Ishikawa (cell line): ENCODE data around the gene C11orf21.

Source experiments
- CEBPB ChIP-seq: IDR thresholded peaks from 2 replicates; pipeline ENCODE4 v1.6.1; 2012
- CREB1 ChIP-seq: IDR thresholded peaks from 2 replicates; pipeline ENCODE4 v1.6.1; 2012; ENCODE audit warnings: low read depth
- EGR1 ChIP-seq: IDR thresholded peaks from 2 replicates; pipeline ENCODE4 v1.6.1; 2012
- EP300 ChIP-seq: IDR thresholded peaks from 2 replicates; pipeline ENCODE4 v1.6.1; 2012; ENCODE audit warnings: borderline replicate concordance
- FOXM1 ChIP-seq: IDR thresholded peaks from 2 replicates; pipeline ENCODE4 v1.6.1; 2012; ENCODE audit warnings: low read depth, borderline replicate concordance
- NFIC ChIP-seq: IDR thresholded peaks from 2 replicates; pipeline ENCODE4 v1.6.1; 2012
- RAD21 ChIP-seq: IDR thresholded peaks from 2 replicates; pipeline ENCODE4 v1.6.1; 2012; ENCODE audit warnings: low read depth
- TAF1 ChIP-seq: IDR thresholded peaks from 2 replicates; pipeline ENCODE4 v1.6.1; 2012; ENCODE audit warnings: low read depth, mild to moderate bottlenecking
- TCF12 ChIP-seq: IDR thresholded peaks from 2 replicates; pipeline ENCODE4 v1.6.1; 2012; ENCODE audit warnings: low read depth
- TEAD4 ChIP-seq: IDR thresholded peaks from 2 replicates; pipeline ENCODE4 v1.6.1; 2012
- YY1 ChIP-seq: IDR thresholded peaks from 2 replicates; pipeline ENCODE4 v1.6.1; 2012; ENCODE audit warnings: low read depth
- ZBTB7A ChIP-seq: IDR thresholded peaks from 2 replicates; pipeline ENCODE4 v1.6.1; 2012; ENCODE audit warnings: low read depth
- TF ChIP-seq, protein P1 (sequence below): IDR thresholded peaks from 2 replicates; pipeline ENCODE4 v1.6.1; 2012
- TF ChIP-seq, protein P2 (sequence below): IDR thresholded peaks from 2 replicates; pipeline ENCODE4 v1.6.1; 2012
- TF ChIP-seq, protein P3 (sequence below): IDR thresholded peaks from 2 replicates; pipeline ENCODE4 v1.6.1; 2012; ENCODE audit warnings: low read depth, mild to moderate bottlenecking

The C11orf21 gene

DNA sequence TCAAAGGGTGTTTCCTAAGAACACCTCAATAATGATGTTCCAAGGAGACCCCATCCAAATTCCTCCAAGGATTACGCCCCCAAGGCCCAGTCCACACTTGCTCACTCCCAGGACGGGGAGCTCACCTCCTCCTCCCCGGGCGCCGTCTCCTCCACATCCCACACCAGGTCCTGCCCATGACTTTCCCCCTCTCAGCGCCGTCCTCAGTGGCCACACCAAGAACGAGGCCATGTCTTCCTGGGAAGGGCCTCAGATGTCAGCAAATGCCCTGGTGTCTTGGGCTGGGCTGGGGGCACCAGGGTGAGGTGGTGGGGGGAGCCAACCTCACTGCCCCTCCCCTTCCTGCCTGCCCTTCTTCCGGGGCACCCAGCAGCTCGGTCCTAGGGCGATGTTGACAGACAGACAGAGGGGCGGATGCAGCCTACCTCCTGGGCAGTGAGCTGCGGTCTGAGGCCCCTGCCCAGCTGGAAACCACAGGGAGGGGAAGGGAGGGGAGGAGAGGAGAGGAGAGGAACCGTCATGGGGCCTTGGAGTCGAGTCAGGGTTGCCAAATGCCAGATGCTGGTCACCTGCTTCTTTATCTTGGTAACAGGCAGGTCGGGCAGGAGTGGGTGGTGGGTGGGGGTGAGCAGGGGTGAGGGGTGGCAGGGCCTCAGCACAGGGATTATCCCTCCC, at the start of gene C11orf21, which contains the start of gene TSPAN32:
Gene C11orf21 (minus strand): TSS at position 288 of the 675 bp plus-strand sequence. CDS start 110 bp downstream, at position 178.
Gene TSPAN32 (plus strand): TSS at position 383 of the 675 bp plus-strand sequence. CDS start 137 bp downstream, at position 520.
- TF ChIP-seq EP300: no peak
- no peak for TF ChIP-seq TEAD4
- no peak for TF ChIP-seq CREB1
- TF ChIP-seq EGR1: no peak
- no peak for TF ChIP-seq RAD21

DNA sequence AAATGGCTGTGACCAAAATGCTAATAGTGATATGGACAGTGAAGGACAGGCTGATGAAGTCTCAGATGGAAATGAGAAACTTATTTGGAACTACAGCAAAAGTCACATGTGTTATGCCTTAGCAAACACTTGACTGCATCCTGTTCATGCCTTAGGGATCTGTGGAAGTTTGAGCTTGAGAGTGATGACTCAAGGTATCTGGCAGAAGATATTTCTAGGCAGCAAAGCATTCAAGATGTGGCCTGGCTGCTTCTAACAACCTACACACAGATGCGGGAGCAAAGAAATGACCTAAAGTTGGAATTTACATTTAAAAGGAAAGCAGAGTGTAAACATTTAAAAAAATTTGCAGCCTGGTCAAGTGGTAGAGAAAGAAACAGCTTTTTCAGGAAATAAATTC, 47.3 kb upstream of the C11orf21 start:
- TF ChIP-seq, protein P1, sequence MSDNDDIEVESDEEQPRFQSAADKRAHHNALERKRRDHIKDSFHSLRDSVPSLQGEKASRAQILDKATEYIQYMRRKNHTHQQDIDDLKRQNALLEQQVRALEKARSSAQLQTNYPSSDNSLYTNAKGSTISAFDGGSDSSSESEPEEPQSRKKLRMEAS: no peak
- no peak for TF ChIP-seq EGR1
- TF ChIP-seq RAD21: no peak
- TF ChIP-seq TEAD4: no peak
- TF ChIP-seq, protein P2, sequence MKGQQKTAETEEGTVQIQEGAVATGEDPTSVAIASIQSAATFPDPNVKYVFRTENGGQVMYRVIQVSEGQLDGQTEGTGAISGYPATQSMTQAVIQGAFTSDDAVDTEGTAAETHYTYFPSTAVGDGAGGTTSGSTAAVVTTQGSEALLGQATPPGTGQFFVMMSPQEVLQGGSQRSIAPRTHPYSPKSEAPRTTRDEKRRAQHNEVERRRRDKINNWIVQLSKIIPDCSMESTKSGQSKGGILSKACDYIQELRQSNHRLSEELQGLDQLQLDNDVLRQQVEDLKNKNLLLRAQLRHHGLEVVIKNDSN: no peak
- TF ChIP-seq YY1: no peak
- TF ChIP-seq, protein P3, sequence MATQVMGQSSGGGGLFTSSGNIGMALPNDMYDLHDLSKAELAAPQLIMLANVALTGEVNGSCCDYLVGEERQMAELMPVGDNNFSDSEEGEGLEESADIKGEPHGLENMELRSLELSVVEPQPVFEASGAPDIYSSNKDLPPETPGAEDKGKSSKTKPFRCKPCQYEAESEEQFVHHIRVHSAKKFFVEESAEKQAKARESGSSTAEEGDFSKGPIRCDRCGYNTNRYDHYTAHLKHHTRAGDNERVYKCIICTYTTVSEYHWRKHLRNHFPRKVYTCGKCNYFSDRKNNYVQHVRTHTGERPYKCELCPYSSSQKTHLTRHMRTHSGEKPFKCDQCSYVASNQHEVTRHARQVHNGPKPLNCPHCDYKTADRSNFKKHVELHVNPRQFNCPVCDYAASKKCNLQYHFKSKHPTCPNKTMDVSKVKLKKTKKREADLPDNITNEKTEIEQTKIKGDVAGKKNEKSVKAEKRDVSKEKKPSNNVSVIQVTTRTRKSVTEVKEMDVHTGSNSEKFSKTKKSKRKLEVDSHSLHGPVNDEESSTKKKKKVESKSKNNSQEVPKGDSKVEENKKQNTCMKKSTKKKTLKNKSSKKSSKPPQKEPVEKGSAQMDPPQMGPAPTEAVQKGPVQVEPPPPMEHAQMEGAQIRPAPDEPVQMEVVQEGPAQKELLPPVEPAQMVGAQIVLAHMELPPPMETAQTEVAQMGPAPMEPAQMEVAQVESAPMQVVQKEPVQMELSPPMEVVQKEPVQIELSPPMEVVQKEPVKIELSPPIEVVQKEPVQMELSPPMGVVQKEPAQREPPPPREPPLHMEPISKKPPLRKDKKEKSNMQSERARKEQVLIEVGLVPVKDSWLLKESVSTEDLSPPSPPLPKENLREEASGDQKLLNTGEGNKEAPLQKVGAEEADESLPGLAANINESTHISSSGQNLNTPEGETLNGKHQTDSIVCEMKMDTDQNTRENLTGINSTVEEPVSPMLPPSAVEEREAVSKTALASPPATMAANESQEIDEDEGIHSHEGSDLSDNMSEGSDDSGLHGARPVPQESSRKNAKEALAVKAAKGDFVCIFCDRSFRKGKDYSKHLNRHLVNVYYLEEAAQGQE: no peak
- no peak for TF ChIP-seq CEBPB
- TF ChIP-seq TCF12: no peak
- no peak for TF ChIP-seq ZBTB7A
- no peak for TF ChIP-seq CREB1
- no peak for TF ChIP-seq FOXM1
- TF ChIP-seq TAF1: no peak
- no peak for TF ChIP-seq NFIC
- TF ChIP-seq EP300: no peak

DNA sequence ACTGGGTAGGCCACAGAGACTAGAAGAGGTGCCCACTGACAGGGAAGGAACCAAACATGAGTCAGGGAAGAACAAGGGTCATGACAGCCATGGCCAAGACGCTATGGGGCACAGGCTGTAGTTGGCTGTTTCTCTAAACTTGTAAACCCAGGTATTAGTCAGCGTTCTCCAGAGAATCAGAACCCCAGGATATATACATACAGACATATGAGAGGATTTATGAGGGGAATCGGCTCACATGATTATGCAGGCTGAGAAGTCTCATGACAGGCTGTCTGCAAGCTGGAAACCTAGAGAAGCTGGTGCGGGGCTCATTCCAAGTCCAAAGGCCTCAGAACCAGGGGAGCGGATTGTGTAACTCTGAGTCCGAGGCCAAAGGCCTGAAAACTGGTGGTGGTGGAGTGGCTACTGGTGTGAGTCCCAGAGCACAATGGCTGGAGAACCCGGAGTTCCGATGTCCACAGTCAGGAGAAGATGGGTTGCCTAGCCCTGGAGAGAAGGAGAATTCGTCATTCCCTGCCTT, 45.7 kb upstream of the C11orf21 start:
- no peak for TF ChIP-seq EGR1

DNA sequence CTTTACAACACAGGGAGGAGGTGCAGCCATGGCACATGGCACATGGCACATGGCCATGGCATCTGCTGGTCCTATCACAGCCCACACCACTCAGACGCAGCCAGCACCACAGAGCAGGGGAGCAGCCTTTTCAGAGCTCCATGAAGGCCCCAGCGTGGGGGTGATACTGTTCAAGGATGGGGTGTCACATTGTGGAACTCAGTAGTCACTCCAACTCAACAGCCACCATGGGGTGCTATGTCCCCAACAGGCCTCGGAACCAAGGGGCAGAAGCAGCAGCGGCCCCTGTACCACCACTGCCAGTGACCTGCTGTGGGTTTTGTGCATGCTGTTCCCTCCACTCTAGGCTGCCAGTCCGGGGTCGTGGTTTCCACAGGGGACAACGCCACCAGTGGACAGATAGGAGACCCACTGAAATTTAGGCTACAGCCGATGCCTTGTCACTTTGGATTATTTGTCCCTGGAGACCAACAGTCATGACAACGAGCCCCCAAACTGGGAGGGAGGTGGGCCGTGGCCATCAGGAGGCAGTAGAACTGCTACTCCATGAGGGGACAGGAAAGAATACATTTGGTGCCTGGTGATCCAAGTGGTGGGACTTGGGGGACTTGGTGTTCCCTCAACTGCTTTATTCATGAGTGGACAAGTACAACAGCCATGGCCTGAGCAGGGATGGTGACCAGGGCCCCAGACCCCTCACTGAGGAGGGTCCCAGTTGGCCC, 45.0 kb upstream of the C11orf21 start:
- no peak for TF ChIP-seq CEBPB
- TF ChIP-seq EP300: no peak
- TF ChIP-seq CREB1: no peak
- TF ChIP-seq, protein P2: no peak
- no peak for TF ChIP-seq FOXM1
- TF ChIP-seq TAF1: no peak
- TF ChIP-seq RAD21: no peak
- no peak for TF ChIP-seq TCF12
- TF ChIP-seq TEAD4: no peak
- no peak for TF ChIP-seq ZBTB7A
- TF ChIP-seq, protein P3: no peak
- TF ChIP-seq, protein P1: no peak
- TF ChIP-seq YY1: no peak
- no peak for TF ChIP-seq EGR1
- no peak for TF ChIP-seq NFIC

DNA sequence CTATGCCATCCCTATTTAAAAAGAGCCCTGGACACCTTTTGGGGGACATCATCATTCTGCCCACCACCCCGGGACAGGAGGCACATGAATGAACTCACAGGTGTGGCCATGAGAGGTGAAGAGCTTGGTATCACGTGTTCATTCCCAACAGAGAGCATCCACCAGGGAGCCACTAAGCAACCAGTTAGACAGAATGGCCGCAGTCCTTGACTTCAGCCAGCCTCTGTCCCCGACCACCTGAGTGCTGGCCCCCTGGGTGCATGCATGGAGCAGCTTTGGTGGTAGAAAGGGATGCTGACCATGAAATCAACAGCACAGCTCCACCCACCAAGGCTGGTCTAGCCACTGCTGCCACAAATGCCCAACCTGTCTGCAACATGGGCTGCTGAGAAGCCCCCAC, 44.3 kb upstream of the C11orf21 start:
- TF ChIP-seq TAF1: no peak
- TF ChIP-seq, protein P1: no peak
- TF ChIP-seq CREB1: no peak
- no peak for TF ChIP-seq CEBPB
- no peak for TF ChIP-seq EGR1
- no peak for TF ChIP-seq TEAD4
- TF ChIP-seq TCF12: no peak
- TF ChIP-seq, protein P3: no peak
- no peak for TF ChIP-seq EP300
- TF ChIP-seq ZBTB7A: no peak
- TF ChIP-seq RAD21: no peak
- TF ChIP-seq NFIC: no peak
- TF ChIP-seq FOXM1: no peak
- TF ChIP-seq YY1: no peak
- TF ChIP-seq, protein P2: no peak
